GM12878 (cell line): ENCODE results near the gene SSTR1. TPM values are rescaled to one million over a fixed set of nuclear protein-coding genes. Genes with fewer than 3 reads are reported as not detected.

ENCODE experiments used
- ATAC-seq: fragments of 200-7000 bp; cut with Tn5 transposase; 3 replicates; pipeline ENCODE4 v1.9.1; 2020; ENCODE audit warnings: mild to moderate bottlenecking, moderate library complexity
- BruUV-seq: library from RNA; stranded (reverse); fragments of 400-500 nt; replicated peaks from 2 replicates; lab custom pipeline; 2021; lab: Mats Ljungman, UMichigan
- CTCF ChIA-PET: fragments of 300-600 bp; sonication (Branson Sonifier 250); formaldehyde crosslinking; extraction: SDS; loops from one replicate; lab custom pipeline; 2021; ENCODE audit warnings: inconsistent platforms; lab: Yijun Ruan, JAX
- POLR2A ChIA-PET: fragments of 350-600 bp; formaldehyde crosslinking; extraction: SDS; loops from one replicate; lab custom pipeline; 2021; ENCODE audit warnings: inconsistent platforms; lab: Charles Lee
- RAD21 ChIA-PET: fragments of 300-600 bp; sonication (Branson Sonifier 250); formaldehyde crosslinking; loops from one replicate; lab custom pipeline; 2023; ENCODE audit warnings: antibody characterized with exemption; ENCODE audit not compliant: unreplicated experiment; lab: Charles Lee
- SMC1A ChIA-PET: fragments of 300-600 bp; sonication (Branson Sonifier 250); formaldehyde crosslinking; loops from one replicate; lab custom pipeline; 2023; ENCODE audit not compliant: unreplicated experiment, uncharacterized antibody; lab: Charles Lee
- DNase-seq: peaks from one replicate; pipeline ENCODE4 v3.0.0-alpha.2; 2011; ENCODE audit warnings: low read depth, low spot score
- FAIRE-seq: peaks from 3 replicates; lab custom pipeline; 2011; peaks lifted over from hg19 to GRCh38; lab: Jason Lieb, UNC
- H2AFZ ChIP-seq: 2 replicates; pipeline ENCODE4 v1.6.0; 2011; ENCODE audit warnings: low read depth, low read length, control low read depth; ENCODE audit not compliant: control insufficient read depth
- H3K27ac ChIP-seq: 2 replicates; pipeline ENCODE4 v1.5.1; 2011; ENCODE audit warnings: control low read depth; ENCODE audit not compliant: control insufficient read depth, insufficient read depth
- H3K27me3 ChIP-seq, 2 experiments: replicated peaks in 1 of 2; 2 replicates each; pipeline versions ENCODE4 v1.6.0 to v1.6.1; 2011; ENCODE audit warnings: low read length in 1 of 2; ENCODE audit not compliant: control insufficient read depth in 2 of 2, insufficient read depth in 2 of 2
- H3K36me3 ChIP-seq, 2 experiments: 2 replicates each; pipeline ENCODE4 v1.5.1; 2011; ENCODE audit warnings: low read length in 1 of 2; ENCODE audit not compliant: control insufficient read depth in 2 of 2, insufficient read depth in 2 of 2
- H3K4me1 ChIP-seq: 2 replicates; pipeline ENCODE4 v1.6.1; 2011; ENCODE audit warnings: mild to moderate bottlenecking, low read length, moderate library complexity, mixed read lengths; ENCODE audit not compliant: control insufficient read depth, insufficient read depth
- H3K4me2 ChIP-seq: 2 replicates; pipeline ENCODE4 v1.6.0; 2011; ENCODE audit warnings: control low read depth; ENCODE audit not compliant: control insufficient read depth, insufficient read depth
- H3K4me3 ChIP-seq: fragments of 200-600 bp; sonication (generic); 2 replicates; pipeline ENCODE4 v1.5.1; 2016
- H3K79me2 ChIP-seq: 2 replicates; pipeline ENCODE4 v1.6.0; 2011; ENCODE audit warnings: low read length; ENCODE audit not compliant: control insufficient read depth, insufficient read depth
- H3K9ac ChIP-seq: 2 replicates; pipeline ENCODE4 v1.8.0; 2011; ENCODE audit warnings: low read length, control low read depth, mixed read lengths; ENCODE audit not compliant: control insufficient read depth, insufficient read depth
- H3K9me3 ChIP-seq: replicated peaks from 3 replicates; pipeline ENCODE4 v1.5.1; 2011; ENCODE audit warnings: mild to moderate bottlenecking, low read length; ENCODE audit not compliant: control insufficient read depth, insufficient read depth
- H4K20me1 ChIP-seq: 2 replicates; pipeline ENCODE4 v1.6.0; 2011; ENCODE audit not compliant: control insufficient read depth, insufficient read depth
- E2F4 ChIP-seq: IDR thresholded peaks from 2 replicates; pipeline ENCODE4 v1.6.1; 2012; ENCODE audit warnings: low read depth, low read length, improper control_type of control experiment
- STAT1 ChIP-seq: fragments of 450-650 bp; conservative IDR thresholded peaks from 2 replicates; pipeline ENCODE4 v1.6.1; 2014; ENCODE audit warnings: antibody characterized with exemption, mild to moderate bottlenecking
- ZNF217 ChIP-seq: fragments of 450-650 bp; IDR thresholded peaks from 2 replicates; pipeline ENCODE4 v1.6.1; 2017; ENCODE audit warnings: antibody characterized with exemption, mild to moderate bottlenecking
- WGBS: methylation state at CpG from one replicate; pipeline ENCODE4 v1.1.6; 2016; ENCODE audit warnings: low lambda C conversion rate; ENCODE audit not compliant: insufficient replicate concordance, insufficient coverage; ENCODE audit errors: missing lambda C conversion rate; 5-methylcytosine and 5-hydroxymethylcytosine counted together
- in situ Hi-C: fragments of 300-500 bp; cut with MboI; formaldehyde crosslinking; loops from 9 replicates; pipeline ENCODE4 v1.14.3; 2018; ENCODE audit warnings: mixed read lengths
- intact Hi-C: fragments of 100-400 bp; cut with micrococcal nuclease; formaldehyde crosslinking; loops from one replicate; pipeline ENCODE4 v1.14.2; 2022; ENCODE audit not compliant: unreplicated experiment
- polyA plus RNA-seq, 11 experiments: library from polyadenylated mRNA; depleted of rRNA in 4 of 11; unstranded in 6 of 11; stranded (reverse) in 5 of 11; fragments of >200 nt; fragmentation: Nextera tagmentation in 4 of 11; fragmentation: Illumina TruSeq in 1 of 11; extraction: Ambion mirVana in 4 of 11; extraction: Trizol in 1 of 11; gene quantifications; 1 replicate in 1 of 11; 2 replicates in 10 of 11; pipeline versions ENCODE4 v1.2.1 to v1.2.3, GENCODE V29; 2011 to 2016; ENCODE audit warnings: inconsistent platforms in 2 of 11, missing spikeins in 2 of 11, low read depth in 1 of 11
- total RNA-seq, 4 experiments: library from RNA; depleted of rRNA in 3 of 4; stranded (reverse); fragments of >200 nt in 3 of 4; fragmentation: Illumina TruSeq in 1 of 4; extraction: Trizol in 1 of 4; gene quantifications; 2 replicates each; pipeline versions ENCODE4 v1.2.1 to v1.2.3, GENCODE V29; 2013 to 2021
- TF ChIP-seq, protein P1 (sequence below): fragments of 450-650 bp; conservative IDR thresholded peaks from 2 replicates; pipeline ENCODE4 v1.6.1; 2017; ENCODE audit warnings: mild to moderate bottlenecking, moderate library complexity
- TF ChIP-seq, protein P2 (sequence below): fragments of 450-650 bp; formaldehyde crosslinking; IDR thresholded peaks from 2 replicates; pipeline ENCODE4 v1.4.0; 2020; ENCODE audit warnings: mild to moderate bottlenecking, moderate library complexity

SSTR1 gene
- total and polyA plus RNA-seq, 10 of the 15 experiments (the other 5 are each of a cell fraction or from before 2014, with no cell fraction given): 0.01 to 0.05 TPM; not detected in 8

DNA sequence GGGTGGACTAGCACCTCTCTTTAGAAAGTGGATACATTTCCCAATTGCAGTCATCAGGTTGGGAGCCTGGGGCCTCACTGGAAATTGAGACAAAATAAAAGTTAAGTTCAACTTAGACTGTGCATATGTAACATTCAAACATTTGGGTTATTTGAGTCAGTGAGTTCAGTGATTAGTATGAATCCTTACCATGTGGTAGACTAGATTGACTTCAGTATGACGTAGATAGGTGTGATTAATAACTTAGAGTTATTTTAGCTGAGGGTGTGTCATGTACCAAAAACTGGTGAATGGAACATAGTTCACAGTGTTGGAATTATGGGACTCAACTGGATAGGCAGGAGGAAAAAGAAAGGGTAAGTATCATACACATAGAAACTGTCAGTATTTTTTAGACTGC, 8.0 kb upstream of the SSTR1 start:
- Histone ChIP-seq H2AFZ (no peak overlapping the region), H3K9me3 (no peaks in the 10 kb centered on the region), H3K36me3 (no peaks in the 10 kb centered on the region), H3K79me2 (no peaks in the 10 kb centered on the region), H4K20me1 (no peaks in the 10 kb centered on the region), H3K9ac (no peak overlapping the region), H3K4me3 (no peak overlapping the region), H3K27me3 (no peaks in the 10 kb centered on the region), H3K4me1 (no peaks in the 10 kb centered on the region), H3K4me2 (no peak overlapping the region), H3K27ac (no peak overlapping the region)
- CTCF ChIA-PET: interaction anchor here (1.6 kb wide), 1 partner anchor 213 kb away, joined by 5 read pairs; no protein-coding TSS in a partner anchor
- FAIRE-seq (no peak), ATAC-seq (no peak), DNase-seq (no peak)
- WGBS: 0% methylated on average over 1 of the region's 1 CpG
- RAD21 ChIA-PET: no interaction called here
- POLR2A ChIA-PET: no interaction called here
- intact Hi-C loops (loop anchor here (10.0 kb wide), 1 partner anchor 295 kb away; no protein-coding TSS in a partner anchor), in situ Hi-C loops (no loop called here)
- no TSS peak for BruUV-seq
- SMC1A ChIA-PET: no interaction called here
- TF ChIP-seq E2F4 (no peak), STAT1 (no peak), ZNF217 (no peak)
- TF ChIP-seq, protein P1, sequence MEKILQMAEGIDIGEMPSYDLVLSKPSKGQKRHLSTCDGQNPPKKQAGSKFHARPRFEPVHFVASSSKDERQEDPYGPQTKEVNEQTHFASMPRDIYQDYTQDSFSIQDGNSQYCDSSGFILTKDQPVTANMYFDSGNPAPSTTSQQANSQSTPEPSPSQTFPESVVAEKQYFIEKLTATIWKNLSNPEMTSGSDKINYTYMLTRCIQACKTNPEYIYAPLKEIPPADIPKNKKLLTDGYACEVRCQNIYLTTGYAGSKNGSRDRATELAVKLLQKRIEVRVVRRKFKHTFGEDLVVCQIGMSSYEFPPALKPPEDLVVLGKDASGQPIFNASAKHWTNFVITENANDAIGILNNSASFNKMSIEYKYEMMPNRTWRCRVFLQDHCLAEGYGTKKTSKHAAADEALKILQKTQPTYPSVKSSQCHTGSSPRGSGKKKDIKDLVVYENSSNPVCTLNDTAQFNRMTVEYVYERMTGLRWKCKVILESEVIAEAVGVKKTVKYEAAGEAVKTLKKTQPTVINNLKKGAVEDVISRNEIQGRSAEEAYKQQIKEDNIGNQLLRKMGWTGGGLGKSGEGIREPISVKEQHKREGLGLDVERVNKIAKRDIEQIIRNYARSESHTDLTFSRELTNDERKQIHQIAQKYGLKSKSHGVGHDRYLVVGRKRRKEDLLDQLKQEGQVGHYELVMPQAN: no peak
- TF ChIP-seq, protein P2, sequence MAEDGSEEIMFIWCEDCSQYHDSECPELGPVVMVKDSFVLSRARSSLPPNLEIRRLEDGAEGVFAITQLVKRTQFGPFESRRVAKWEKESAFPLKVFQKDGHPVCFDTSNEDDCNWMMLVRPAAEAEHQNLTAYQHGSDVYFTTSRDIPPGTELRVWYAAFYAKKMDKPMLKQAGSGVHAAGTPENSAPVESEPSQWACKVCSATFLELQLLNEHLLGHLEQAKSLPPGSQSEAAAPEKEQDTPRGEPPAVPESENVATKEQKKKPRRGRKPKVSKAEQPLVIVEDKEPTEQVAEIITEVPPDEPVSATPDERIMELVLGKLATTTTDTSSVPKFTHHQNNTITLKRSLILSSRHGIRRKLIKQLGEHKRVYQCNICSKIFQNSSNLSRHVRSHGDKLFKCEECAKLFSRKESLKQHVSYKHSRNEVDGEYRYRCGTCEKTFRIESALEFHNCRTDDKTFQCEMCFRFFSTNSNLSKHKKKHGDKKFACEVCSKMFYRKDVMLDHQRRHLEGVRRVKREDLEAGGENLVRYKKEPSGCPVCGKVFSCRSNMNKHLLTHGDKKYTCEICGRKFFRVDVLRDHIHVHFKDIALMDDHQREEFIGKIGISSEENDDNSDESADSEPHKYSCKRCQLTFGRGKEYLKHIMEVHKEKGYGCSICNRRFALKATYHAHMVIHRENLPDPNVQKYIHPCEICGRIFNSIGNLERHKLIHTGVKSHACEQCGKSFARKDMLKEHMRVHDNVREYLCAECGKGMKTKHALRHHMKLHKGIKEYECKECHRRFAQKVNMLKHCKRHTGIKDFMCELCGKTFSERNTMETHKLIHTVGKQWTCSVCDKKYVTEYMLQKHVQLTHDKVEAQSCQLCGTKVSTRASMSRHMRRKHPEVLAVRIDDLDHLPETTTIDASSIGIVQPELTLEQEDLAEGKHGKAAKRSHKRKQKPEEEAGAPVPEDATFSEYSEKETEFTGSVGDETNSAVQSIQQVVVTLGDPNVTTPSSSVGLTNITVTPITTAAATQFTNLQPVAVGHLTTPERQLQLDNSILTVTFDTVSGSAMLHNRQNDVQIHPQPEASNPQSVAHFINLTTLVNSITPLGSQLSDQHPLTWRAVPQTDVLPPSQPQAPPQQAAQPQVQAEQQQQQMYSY: no peak
